Right cardiac atrium (tissue), 5 donors: ENCODE measurements around the gene THSD4. TPM values are rescaled to one million over a fixed set of nuclear protein-coding genes. Genes with fewer than 3 reads are reported as not detected.

Experiments
- ATAC-seq, 2 donors: fragments of 200-7000 bp; cut with Tn5 transposase; one replicate each; pipeline versions ENCODE4 v1.8.0 to v1.9.1; 2020; ENCODE audit warnings: moderate library complexity in 2 of 2, mild to moderate bottlenecking in 1 of 2
- DNase-seq, 3 donors: peaks; one replicate each; pipeline ENCODE4 v3.0.0-alpha.2; 2020
- H3K27ac ChIP-seq: one replicate; pipeline ENCODE4 v1.5.1; 2013; ENCODE audit warnings: mild to moderate bottlenecking, low read length, control low read depth, moderate library complexity
- H3K27me3 ChIP-seq: one replicate; pipeline ENCODE4 v1.6.1; 2013; ENCODE audit not compliant: control insufficient read depth, insufficient read depth
- H3K4me1 ChIP-seq: one replicate; pipeline ENCODE4 v1.6.1; 2013; ENCODE audit warnings: low read length; ENCODE audit not compliant: control insufficient read depth, insufficient read depth
- H3K4me3 ChIP-seq: one replicate; pipeline ENCODE4 v1.5.1; 2013; ENCODE audit warnings: low read length, control low read depth
- H3K9me3 ChIP-seq: one replicate; pipeline ENCODE4 v1.6.1; 2013; ENCODE audit warnings: low read length; ENCODE audit not compliant: control insufficient read depth
- WGBS: extraction: QIAGEN DNeasy Blood & Tissue Kit; methylation state at CpG from one replicate; pipeline ENCODE4 v1.1.7; 2013; 5-methylcytosine and 5-hydroxymethylcytosine counted together
- intact Hi-C, 4 donors: fragments of 100-400 bp; cut with DNase I; formaldehyde crosslinking; loops; one replicate each; pipeline versions ENCODE4 v1.11.0 to v1.14.0; 2022 to 2023
- polyA plus RNA-seq: library from polyadenylated mRNA; stranded (reverse); fragments of 200-250 nt; gene quantifications from one replicate; pipeline ENCODE4 v1.2.3, GENCODE V29; 2013
- total RNA-seq, 4 donors: library from RNA; stranded (reverse); fragmentation: NEBNext Ultra II Directional; extraction: Animal tissue kit (Norgen Biotek cat#: 25700); gene quantifications; one replicate each; pipeline ENCODE4 v1.2.1, GENCODE V29; 2021
- donor health status: healthy with polysubstance abuse.
- donor health status: DM: no; HTN: yes; CAD: no.
- donor health status: DM: no; HTN: no; CAD: no.
- donor health status: DM: no; HTN: yes; CAD: no; lungs with severe emphysema.
- donor health status: DM: yes; HTN: yes; CAD: no.

Gene THSD4
- total and polyA plus RNA-seq, 5 donors = 40.5 to 93.8 (median 67.3) TPM

DNA sequence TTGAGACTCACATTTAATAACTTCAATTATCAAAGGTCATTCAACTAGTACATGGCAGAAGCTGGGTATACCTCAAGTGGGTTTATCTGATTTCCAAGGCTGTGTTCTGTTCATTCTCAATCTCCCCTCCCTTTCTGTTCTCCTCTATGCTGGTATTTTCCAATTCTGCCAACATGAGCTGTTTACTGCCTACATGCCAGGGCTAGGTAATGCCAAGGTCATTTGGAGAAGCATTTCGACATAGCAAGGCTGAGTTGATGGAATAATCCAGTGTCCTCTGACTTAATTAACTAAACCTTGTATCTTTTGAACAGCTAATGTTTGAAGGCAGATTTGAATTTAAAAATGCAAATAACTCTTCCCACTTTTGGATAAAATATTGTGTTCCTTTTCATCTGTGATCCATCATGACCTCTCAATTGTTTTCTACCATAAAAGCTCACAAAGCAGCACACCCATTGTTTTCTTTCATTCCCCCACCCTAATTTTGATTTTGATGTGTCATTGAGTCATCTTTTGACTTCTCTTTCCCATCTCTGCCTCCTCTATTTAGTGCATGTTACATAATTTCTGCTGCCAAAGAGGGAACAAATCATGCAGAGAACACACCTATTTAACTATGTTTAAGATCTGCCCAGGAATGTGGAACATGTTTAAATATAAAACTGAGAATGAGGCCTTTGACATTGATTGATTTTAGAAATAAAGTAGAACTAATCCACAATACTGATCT, 386.2 kb downstream of the THSD4 start:
- H3K4me1 ChIP-seq = no peaks in the 10 kb centered on the region
- no peak overlapping the region for H3K27ac ChIP-seq
- 71% methylated on average over 1 of the region's 1 CpG for WGBS
- ATAC-seq (peak; percentile 68 to 73), DNase-seq (no peak)
- H3K4me3 ChIP-seq = no peak overlapping the region
- intact Hi-C loops = no loop called here
- H3K9me3 ChIP-seq = no peaks in the 10 kb centered on the region
- H3K27me3 ChIP-seq = no peaks in the 10 kb centered on the region

GRCh38 chr15:71502077-71502432, 386.8 kb downstream of the THSD4 start:
- Histone ChIP-seq H3K4me1 (no peaks in the 10 kb centered on the region), H3K4me3 (no peak overlapping the region), H3K27ac (no peak overlapping the region), H3K27me3 (no peaks in the 10 kb centered on the region), H3K9me3 (no peaks in the 10 kb centered on the region)
- WGBS = 69% methylated on average over 1 of the region's 1 CpG
- DNase-seq = no peak
- intact Hi-C loops = no loop called here
- no peak for ATAC-seq

DNA sequence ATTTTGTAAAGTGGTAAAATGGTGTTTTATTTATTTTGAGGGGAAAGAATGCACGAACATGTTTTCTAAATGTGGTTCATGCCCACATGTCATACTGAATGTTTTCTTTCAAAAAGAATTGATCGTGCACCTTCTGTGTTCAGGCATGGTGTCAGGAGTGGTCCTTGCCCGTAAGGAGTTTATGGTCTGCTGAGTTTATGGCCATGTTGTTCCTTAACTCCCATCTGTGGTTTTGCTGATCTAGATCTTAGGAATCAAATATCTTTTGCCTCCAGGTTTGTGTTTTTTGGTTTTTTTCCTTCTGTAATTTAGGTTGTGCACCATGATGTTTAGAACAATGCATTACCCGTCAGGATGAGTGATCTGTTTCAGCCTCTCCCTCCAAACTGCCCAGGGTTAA, 390.7 kb downstream of the THSD4 start:
- no peaks in the 10 kb centered on the region for H3K9me3 ChIP-seq
- DNase-seq (no peak), ATAC-seq (no peak)
- H3K4me1 ChIP-seq = no peaks in the 10 kb centered on the region
- H3K27me3 ChIP-seq = no peaks in the 10 kb centered on the region
- WGBS = 68% methylated on average over 4 of the region's 4 CpGs
- intact Hi-C loops = no loop called here
- no peak overlapping the region for H3K27ac ChIP-seq
- H3K4me3 ChIP-seq = no peak overlapping the region

- WGBS = 67% methylated on average over 4 of the region's 4 CpGs
Observed at GRCh38 chr15:71506946-71507345, 391.7 kb downstream of the THSD4 start.

GRCh38 chr15:71508081-71508682, 392.9 kb downstream of the THSD4 start:
- ATAC-seq (no peak), DNase-seq (no peak)
- no peaks in the 10 kb centered on the region for H3K27me3 ChIP-seq
- intact Hi-C loops = no loop called here
- no peak overlapping the region for H3K4me3 ChIP-seq
- WGBS = 87% methylated on average over 4 of the region's 4 CpGs
- H3K9me3 ChIP-seq = no peaks in the 10 kb centered on the region
- H3K27ac ChIP-seq = no peak overlapping the region
- no peaks in the 10 kb centered on the region for H3K4me1 ChIP-seq

More at GRCh38 chr15:71506946-71507345, 391.7 kb downstream of the THSD4 start:
- Histone ChIP-seq H3K27ac (no peak overlapping the region), H3K4me1 (no peaks in the 10 kb centered on the region), H3K27me3 (no peaks in the 10 kb centered on the region), H3K9me3 (no peaks in the 10 kb centered on the region), H3K4me3 (no peak overlapping the region)
- DNase-seq (no peak), ATAC-seq (peak in 1 of 2 donors; percentile 16)
- intact Hi-C loops = no loop called here

- intact Hi-C loops = no loop called here
- Histone ChIP-seq H3K4me1 (peaks cover 2% of the 10 kb centered on the region), H3K27me3 (no peaks in the 10 kb centered on the region), H3K9me3 (no peaks in the 10 kb centered on the region), H3K27ac (no peak overlapping the region), H3K4me3 (no peak overlapping the region)
- DNase-seq (no peak), ATAC-seq (no peak)
- 39% methylated on average over 1 of the region's 1 CpG for WGBS
Observed at GRCh38 chr15:71509139-71509538, 393.9 kb downstream of the THSD4 start.

- Histone ChIP-seq H3K27ac (no peak overlapping the region), H3K4me1 (peaks cover 5% of the 10 kb centered on the region), H3K4me3 (no peak overlapping the region), H3K9me3 (no peaks in the 10 kb centered on the region), H3K27me3 (no peaks in the 10 kb centered on the region)
- WGBS = 74% methylated on average over 6 of the region's 6 CpGs
- DNase-seq = no peak
- intact Hi-C loops = no loop called here
- ATAC-seq = no peak
Observed at GRCh38 chr15:71510763-71511162, 395.5 kb downstream of the THSD4 start.

DNA sequence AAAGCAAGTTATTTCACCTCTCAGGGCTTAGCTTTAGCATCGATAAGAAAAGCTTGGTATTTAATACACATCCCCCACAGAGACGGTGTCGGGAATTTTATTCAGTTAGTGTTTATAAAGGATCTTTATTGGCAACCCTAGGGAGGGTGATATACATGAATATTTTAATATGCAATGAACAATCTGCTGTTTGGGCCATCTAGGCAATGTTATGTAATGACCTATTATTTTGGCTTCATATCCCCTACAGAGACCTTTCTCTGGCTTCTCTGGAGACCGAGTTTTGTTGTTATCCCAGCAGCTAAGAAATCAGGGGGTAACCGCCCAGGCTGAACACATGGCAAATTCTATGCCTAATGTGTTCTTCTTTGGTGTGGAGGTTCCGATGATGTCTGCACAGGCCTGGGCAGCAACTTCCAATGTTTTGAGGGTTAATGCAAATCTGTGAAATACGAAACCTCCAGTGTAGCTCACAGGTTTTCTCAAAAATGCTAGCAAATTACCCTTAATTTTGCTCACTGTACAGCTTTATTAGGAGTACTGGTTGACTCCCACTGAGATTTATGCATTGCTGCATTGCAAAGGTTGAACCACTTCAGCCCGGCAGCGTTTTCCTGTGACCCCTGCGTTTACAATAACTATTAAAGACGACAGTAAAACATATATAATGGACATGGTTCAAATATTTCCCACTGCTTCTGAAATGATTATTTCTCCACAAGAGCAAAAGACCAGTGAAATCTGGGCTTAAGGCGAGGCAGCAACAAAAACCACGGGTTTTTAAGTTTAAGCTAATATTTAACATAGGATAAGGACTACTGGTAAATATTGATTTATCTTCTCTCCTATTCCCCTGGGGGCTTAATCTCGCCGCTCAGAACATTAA, 396.8 kb downstream of the THSD4 start:
- Histone ChIP-seq H3K9me3 (no peaks in the 10 kb centered on the region), H3K27me3 (no peaks in the 10 kb centered on the region), H3K27ac (no peak overlapping the region), H3K4me3 (no peak overlapping the region), H3K4me1 (peaks cover 7% of the 10 kb centered on the region)
- DNase-seq (no peak), ATAC-seq (no peak)
- 52% methylated on average over 15 of the region's 15 CpGs for WGBS
- intact Hi-C loops = no loop called here

- no peak for DNase-seq
- H3K9me3 ChIP-seq = no peaks in the 10 kb centered on the region
- no peak for ATAC-seq
- intact Hi-C loops = no loop called here
- 54% methylated on average over 3 of the region's 3 CpGs for WGBS
- peaks cover 8% of the 10 kb centered on the region for H3K4me1 ChIP-seq
- no peak overlapping the region for H3K27ac ChIP-seq
- H3K27me3 ChIP-seq = no peaks in the 10 kb centered on the region
- H3K4me3 ChIP-seq = no peak overlapping the region
Observed at GRCh38 chr15:71512682-71513006, 397.4 kb downstream of the THSD4 start.

DNA sequence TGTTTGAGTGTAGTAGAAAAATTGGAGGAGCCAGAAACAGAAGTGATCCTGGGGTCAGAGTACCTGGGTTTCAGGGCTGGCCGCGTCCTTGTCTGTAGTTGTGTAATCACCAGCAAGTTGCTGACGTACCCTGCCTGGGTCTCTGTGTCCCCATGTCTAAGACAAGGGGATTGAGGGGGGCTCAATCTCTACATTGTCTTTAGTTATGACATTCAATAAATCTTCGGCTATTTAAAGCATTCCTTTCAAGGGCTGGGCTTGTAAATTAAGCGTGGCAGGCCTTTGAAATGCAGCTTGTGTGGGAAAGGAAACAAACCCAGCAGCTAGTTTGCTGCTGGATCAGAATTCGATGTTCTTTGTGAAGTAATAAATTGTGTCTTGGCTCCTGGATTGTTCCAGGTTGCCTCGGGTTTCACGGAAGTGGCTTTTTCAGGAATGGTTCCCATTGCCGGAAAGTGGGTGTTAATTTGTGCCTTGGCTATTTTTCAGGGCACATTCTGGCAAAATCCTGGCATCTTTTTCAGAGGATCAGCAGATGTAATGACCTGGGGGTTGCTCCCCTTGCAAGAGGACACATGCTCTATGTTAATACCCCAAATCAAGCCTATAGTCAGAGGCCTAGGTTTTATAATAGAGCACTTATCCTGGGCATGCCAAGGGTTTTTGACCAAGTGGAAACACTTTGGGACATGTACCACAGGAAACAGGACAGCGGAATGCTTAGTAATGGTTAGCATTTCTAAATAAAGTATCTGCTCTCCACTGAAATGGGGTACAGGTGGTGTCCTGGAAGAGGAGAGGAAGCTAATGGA, 400.3 kb downstream of the THSD4 start:
- intact Hi-C loops = no loop called here
- H3K4me1 ChIP-seq = peaks cover 8% of the 10 kb centered on the region
- H3K9me3 ChIP-seq = no peaks in the 10 kb centered on the region
- no peak overlapping the region for H3K4me3 ChIP-seq
- WGBS = 79% methylated on average over 10 of the region's 10 CpGs
- no peak for ATAC-seq
- H3K27me3 ChIP-seq = no peaks in the 10 kb centered on the region
- no peak for DNase-seq
- no peak overlapping the region for H3K27ac ChIP-seq

DNA sequence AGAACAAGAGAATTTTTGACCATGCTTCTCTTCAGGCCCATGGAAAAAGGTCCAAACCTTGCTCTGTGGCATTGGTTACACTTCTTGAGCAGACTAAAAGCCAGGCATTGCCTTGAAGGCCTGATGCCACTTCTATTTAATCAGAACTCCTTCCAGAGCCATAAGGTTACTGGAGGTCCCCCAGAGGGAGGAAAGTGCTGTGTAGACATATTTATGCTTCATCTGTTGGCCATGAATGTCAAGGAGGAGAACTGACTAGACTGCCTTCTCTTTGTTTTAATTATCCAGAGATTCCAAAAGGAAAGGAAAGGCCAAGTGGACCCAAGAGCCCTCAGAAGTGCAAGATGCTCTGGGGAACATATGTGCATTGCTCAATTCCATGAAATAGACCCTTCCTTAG, 402.5 kb downstream of the THSD4 start:
- Histone ChIP-seq H3K27me3 (no peaks in the 10 kb centered on the region), H3K4me1 (peaks cover 8% of the 10 kb centered on the region), H3K9me3 (no peaks in the 10 kb centered on the region), H3K27ac (no peak overlapping the region), H3K4me3 (no peak overlapping the region)
- intact Hi-C loops = no loop called here
- ATAC-seq (no peak), DNase-seq (no peak)
